Trophoblast cell (in vitro differentiated cells and primary cell): ENCODE data around the gene PYDC1.
"Not testable (repeated sequence)": the region's sequence is repeated elsewhere in the genome, so short reads cannot be mapped to it uniquely, and the experiment has no call there.

Experiments used
- DNase-seq, 2 donors: peaks; one replicate each; pipeline ENCODE4 v3.0.0-alpha.2; 2016
- H2AFZ ChIP-seq: 2 replicates; pipeline ENCODE4 v1.6.1; 2013; ENCODE audit warnings: low read length, moderate library complexity, mild to moderate bottlenecking; ENCODE audit not compliant: insufficient read depth, poor library complexity
- H2AK5ac ChIP-seq: 2 replicates; pipeline ENCODE4 v1.6.1; 2013; ENCODE audit warnings: mild to moderate bottlenecking, low read length
- H2BK120ac ChIP-seq: 2 replicates; pipeline ENCODE4 v1.6.1; 2013; ENCODE audit warnings: low read length, mild to moderate bottlenecking, moderate library complexity; ENCODE audit not compliant: insufficient read depth, poor library complexity
- H2BK12ac ChIP-seq: 2 replicates; pipeline ENCODE4 v1.6.1; 2013; ENCODE audit warnings: mild to moderate bottlenecking, low read length, moderate library complexity
- H2BK5ac ChIP-seq: 2 replicates; pipeline ENCODE4 v1.6.1; 2013; ENCODE audit warnings: low read length, low read depth, moderate library complexity, mild to moderate bottlenecking; ENCODE audit not compliant: poor library complexity
- H3K14ac ChIP-seq: 2 replicates; pipeline ENCODE4 v1.6.1; 2013; ENCODE audit warnings: mild to moderate bottlenecking, low read length
- H3K18ac ChIP-seq: 2 replicates; pipeline ENCODE4 v1.6.1; 2013; ENCODE audit warnings: mild to moderate bottlenecking, low read length
- H3K23ac ChIP-seq: 2 replicates; pipeline ENCODE4 v1.6.1; 2013; ENCODE audit warnings: low read length
- H3K27ac ChIP-seq: 2 replicates; pipeline ENCODE4 v1.5.1; 2013; ENCODE audit warnings: low read depth, mild to moderate bottlenecking, inconsistent platforms, low read length, moderate library complexity
- H3K27me3 ChIP-seq: 2 replicates; pipeline ENCODE4 v1.6.1; 2013; ENCODE audit warnings: inconsistent platforms, mild to moderate bottlenecking, low read length, moderate library complexity; ENCODE audit not compliant: insufficient read depth
- H3K36me3 ChIP-seq, 2 experiments: 1 replicate in 1 of 2; 2 replicates in 1 of 2; pipeline ENCODE4 v1.6.1; 2013; ENCODE audit warnings: low read length in 2 of 2, mild to moderate bottlenecking in 2 of 2, moderate library complexity in 1 of 2; ENCODE audit not compliant: insufficient read depth in 2 of 2, control insufficient read depth in 1 of 2
- H3K4ac ChIP-seq: 2 replicates; pipeline ENCODE4 v1.6.1; 2013; ENCODE audit warnings: low read depth, mild to moderate bottlenecking, low read length, moderate library complexity
- H3K4me1 ChIP-seq, 2 experiments: 1 replicate in 1 of 2; 2 replicates in 1 of 2; pipeline ENCODE4 v1.6.1; 2013; ENCODE audit warnings: low read length in 2 of 2, mild to moderate bottlenecking in 2 of 2, moderate library complexity in 1 of 2; ENCODE audit not compliant: insufficient read depth in 2 of 2, control insufficient read depth in 1 of 2
- H3K4me2 ChIP-seq: 2 replicates; pipeline ENCODE4 v1.6.1; 2013; ENCODE audit warnings: inconsistent platforms, mild to moderate bottlenecking, low read length, moderate library complexity
- H3K4me3 ChIP-seq: 2 replicates; pipeline ENCODE4 v1.5.1; 2013; ENCODE audit warnings: mild to moderate bottlenecking, low read depth, low read length, inconsistent platforms
- H3K79me1 ChIP-seq: one replicate; pipeline ENCODE4 v1.6.1; 2013; ENCODE audit warnings: low read length
- H3K79me2 ChIP-seq: 2 replicates; pipeline ENCODE4 v1.6.1; 2013; ENCODE audit warnings: low read length, mild to moderate bottlenecking; ENCODE audit not compliant: control insufficient read depth, insufficient read depth, poor library complexity
- H3K9ac ChIP-seq: 2 replicates; pipeline ENCODE4 v1.6.1; 2013; ENCODE audit warnings: mild to moderate bottlenecking, low read length
- H3K9me3 ChIP-seq: 2 replicates; pipeline ENCODE4 v1.6.1; 2013; ENCODE audit warnings: low read depth, mild to moderate bottlenecking, control low read depth, inconsistent platforms, low read length; ENCODE audit not compliant: insufficient read depth
- H4K12ac ChIP-seq: 2 replicates; pipeline ENCODE4 v1.6.1; 2013; ENCODE audit warnings: low read depth, mild to moderate bottlenecking, low read length, moderate library complexity
- H4K8ac ChIP-seq: 2 replicates; pipeline ENCODE4 v1.6.1; 2013; ENCODE audit warnings: low read depth, mild to moderate bottlenecking, low read length, moderate library complexity
- H4K91ac ChIP-seq: one replicate; pipeline ENCODE4 v1.6.1; 2013; ENCODE audit warnings: low read depth, mild to moderate bottlenecking, low read length, moderate library complexity
- WGBS: extraction: QIAGEN DNeasy Blood & Tissue Kit; methylation state at CpG from one replicate; pipeline ENCODE4 v1.1.7; 2013; ENCODE audit warnings: missing lambda C conversion rate; ENCODE audit not compliant: insufficient read length, insufficient coverage; ENCODE audit errors: extremely low coverage; 5-methylcytosine and 5-hydroxymethylcytosine counted together

Gene PYDC1

GRCh38 chr16:31250782-31251384 lies 33.9 kb upstream of the PYDC1 start:
- no peak overlapping the region for H3K4me2 ChIP-seq
- H3K9ac ChIP-seq = no peak overlapping the region
- H3K36me3 ChIP-seq = no peaks in the 10 kb centered on the region
- no peak overlapping the region for H3K27ac ChIP-seq
- no peak overlapping the region for H2BK5ac ChIP-seq
- H4K12ac ChIP-seq = no peak overlapping the region
- WGBS = no CpG with 5 or more reads among the region's 7 CpGs
- no peak overlapping the region for H2AK5ac ChIP-seq
- H3K79me2 ChIP-seq = no peaks in the 10 kb centered on the region
- H3K18ac ChIP-seq = no peak overlapping the region
- no peaks in the 10 kb centered on the region for H3K9me3 ChIP-seq
- no peak overlapping the region for H2BK12ac ChIP-seq
- H2BK120ac ChIP-seq = no peak overlapping the region
- no peaks in the 10 kb centered on the region for H3K27me3 ChIP-seq
- H3K4ac ChIP-seq = no peak overlapping the region
- H3K23ac ChIP-seq = no peak overlapping the region
- no peaks in the 10 kb centered on the region for H3K79me1 ChIP-seq
- no peak overlapping the region for H4K8ac ChIP-seq
- no peak overlapping the region for H3K4me3 ChIP-seq
- no peaks in the 10 kb centered on the region for H3K4me1 ChIP-seq
- no peak overlapping the region for H3K14ac ChIP-seq
- DNase-seq = no peak
- no peak overlapping the region for H4K91ac ChIP-seq
- no peak overlapping the region for H2AFZ ChIP-seq

DNA sequence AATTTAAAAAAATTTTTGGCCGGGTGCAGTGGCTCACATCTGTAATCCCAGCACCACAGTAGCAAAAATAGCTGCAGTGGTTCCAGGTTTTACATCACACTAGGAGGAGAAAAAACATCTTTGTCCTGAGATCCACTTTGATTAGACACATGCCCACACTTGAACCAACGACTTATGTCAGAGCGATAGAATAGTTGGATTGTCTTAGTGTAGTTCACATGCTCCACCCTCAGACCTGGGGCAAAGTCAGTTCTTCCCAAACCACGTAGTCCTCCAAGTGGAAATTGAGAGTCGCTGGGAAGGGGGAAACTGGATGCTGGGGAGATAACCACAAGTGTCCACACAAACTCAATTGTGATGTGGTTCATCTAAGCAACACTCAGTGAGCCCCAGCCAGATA lies 31.4 kb upstream of the PYDC1 start:
- WGBS = no CpG with 5 or more reads among the region's 5 CpGs

GRCh38 chr16:31246296-31246695 lies 29.4 kb upstream of the PYDC1 start:
- Histone ChIP-seq H3K23ac (no peak overlapping the region), H3K27ac (no peak overlapping the region), H3K14ac (no peak overlapping the region), H2AK5ac (no peak overlapping the region), H2BK120ac (no peak overlapping the region), H3K27me3 (no peaks in the 10 kb centered on the region), H2AFZ (no peak overlapping the region), H3K4me3 (no peak overlapping the region), H3K9ac (no peak overlapping the region), H2BK5ac (no peak overlapping the region), H3K4me2 (no peak overlapping the region), H2BK12ac (no peak overlapping the region), H3K4me1 (no peaks in the 10 kb centered on the region), H4K12ac (no peak overlapping the region), H3K4ac (no peak overlapping the region), H3K9me3 (no peaks in the 10 kb centered on the region), H3K18ac (no peak overlapping the region), H4K91ac (no peak overlapping the region), H3K79me2 (no peaks in the 10 kb centered on the region), H3K36me3 (no peaks in the 10 kb centered on the region), H4K8ac (no peak overlapping the region), H3K79me1 (no peaks in the 10 kb centered on the region)
- no peak for DNase-seq
- WGBS = no CpG with 5 or more reads among the region's 3 CpGs

More for the DNA sequence above, 31.4 kb upstream of the PYDC1 start:
- Histone ChIP-seq H4K8ac (no peak overlapping the region), H4K91ac (no peak overlapping the region), H3K4me1 (no peaks in the 10 kb centered on the region), H2BK120ac (no peak overlapping the region), H2BK5ac (no peak overlapping the region), H3K36me3 (no peaks in the 10 kb centered on the region), H3K9ac (no peak overlapping the region), H3K79me2 (no peaks in the 10 kb centered on the region), H3K14ac (no peak overlapping the region), H2BK12ac (no peak overlapping the region), H4K12ac (no peak overlapping the region), H3K79me1 (no peaks in the 10 kb centered on the region), H3K23ac (no peak overlapping the region), H3K27me3 (no peaks in the 10 kb centered on the region), H2AFZ (no peak overlapping the region), H3K4me3 (no peak overlapping the region), H3K4me2 (no peak overlapping the region), H3K18ac (no peak overlapping the region), H2AK5ac (no peak overlapping the region), H3K4ac (no peak overlapping the region), H3K27ac (no peak overlapping the region), H3K9me3 (no peaks in the 10 kb centered on the region)
- no peak for DNase-seq

DNA sequence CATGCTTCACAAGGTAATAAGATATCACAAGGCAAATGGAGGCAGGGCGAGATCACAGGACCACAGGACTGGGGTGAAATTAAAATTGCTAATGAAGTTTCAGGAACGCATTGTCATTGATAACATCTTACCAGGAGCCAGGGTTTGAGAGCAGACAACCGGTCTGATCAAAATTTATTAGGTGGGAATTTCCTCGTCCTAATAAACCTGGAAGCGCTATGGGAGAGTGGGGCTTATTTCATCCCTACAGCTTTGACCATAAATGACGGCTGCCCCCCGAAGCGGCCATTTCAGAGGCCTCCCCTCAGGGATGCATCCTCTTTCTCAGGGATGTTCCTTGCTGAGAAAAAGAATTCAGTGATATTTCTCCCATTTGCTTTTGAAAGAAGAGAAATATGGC lies 28.7 kb upstream of the PYDC1 start:
- H3K9me3 ChIP-seq, H4K12ac ChIP-seq, H3K14ac ChIP-seq, H3K27ac ChIP-seq, H3K9ac ChIP-seq, H4K91ac ChIP-seq, DNase-seq, H3K36me3 ChIP-seq, H2AK5ac ChIP-seq, H3K18ac ChIP-seq, H4K8ac ChIP-seq, H3K27me3 ChIP-seq, H3K4me1 ChIP-seq, H2BK5ac ChIP-seq, H3K4me3 ChIP-seq, H3K23ac ChIP-seq, H2BK12ac ChIP-seq, H3K4me2 ChIP-seq, H3K79me1 ChIP-seq, H2BK120ac ChIP-seq, H3K4ac ChIP-seq, H2AFZ ChIP-seq, H3K79me2 ChIP-seq: not testable (repeated sequence)
- no CpG with 5 or more reads among the region's 8 CpGs for WGBS
